Measurements from ENCODE around the gene PCDHA2. TPM values are rescaled to one million over a fixed set of nuclear protein-coding genes. Genes with fewer than 3 reads are reported as not detected.

PCDHA2 gene
- total RNA-seq, 1 experiment from 2014 or later = 2.4 TPM

GRCh38 chr5:140835622-140836510, 41.2 kb downstream of the PCDHA2 start (continued):
- no peak for TF ChIP-seq AR (CRISPR knock-in tag; IDR thresholded peaks at IDR 0.05)

DNA sequence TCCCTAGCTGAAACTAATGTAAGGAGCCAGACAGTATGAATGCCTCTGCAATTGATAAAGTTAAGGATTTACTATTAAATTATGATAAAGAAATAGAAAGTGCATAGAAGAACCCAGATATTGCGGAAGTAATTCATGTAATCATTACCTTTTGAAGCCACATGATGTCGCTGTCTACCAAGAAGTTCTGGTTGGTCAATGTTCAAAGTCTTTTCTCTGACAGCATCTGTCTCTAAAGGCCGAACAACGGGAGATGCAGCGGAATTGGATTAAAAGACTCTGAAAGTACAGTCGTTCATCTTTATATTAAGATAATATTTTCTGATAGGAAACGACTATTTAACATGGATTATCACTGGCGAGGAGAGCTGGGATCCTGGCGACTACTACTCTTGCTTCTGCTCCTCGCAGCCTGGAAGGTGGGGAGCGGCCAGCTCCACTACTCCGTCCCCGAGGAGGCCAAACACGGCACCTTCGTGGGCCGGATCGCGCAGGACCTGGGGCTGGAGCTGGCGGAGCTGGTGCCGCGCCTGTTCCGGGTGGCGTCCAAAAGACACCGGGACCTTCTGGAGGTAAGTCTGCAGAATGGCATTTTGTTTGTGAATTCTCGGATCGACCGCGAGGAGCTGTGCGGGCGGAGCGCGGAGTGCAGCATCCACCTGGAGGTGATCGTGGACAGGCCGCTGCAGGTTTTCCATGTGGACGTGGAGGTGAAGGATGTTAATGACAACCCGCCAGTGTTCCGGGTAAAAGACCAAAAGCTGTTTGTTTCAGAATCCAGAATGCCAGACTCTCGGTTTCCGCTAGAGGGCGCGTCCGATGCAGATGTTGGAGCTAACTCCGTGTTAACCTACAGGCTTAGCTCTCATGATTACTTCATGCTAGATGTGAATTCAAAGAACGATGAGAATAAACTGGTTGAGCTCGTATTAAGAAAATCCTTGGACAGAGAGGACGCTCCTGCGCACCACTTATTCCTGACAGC, 46.6 kb downstream of the PCDHA2 start, which contains the start of gene PCDHA8:
Gene PCDHA8, plus strand, starts transcription at position 210 of the 985 bp plus-strand sequence. Its CDS starts 135 bp downstream, at position 345.
- Mint-ChIP-seq H3K36me3 (peaks cover 6% of the 10 kb centered on the region), H3K4me1 (peaks cover 7% of the 10 kb centered on the region; the same call in 1 of the 2 replicates), H3K4me3 (peak within 1 kb of the TSS; percentile 49), H3K9me3 (peaks cover 4% of the 10 kb centered on the region), H3K27ac (no peak within 1 kb of the TSS), H3K27me3 (ENCODE audit: low read depth) (no peaks in the 10 kb centered on the region; the same call in 1 of the 2 replicates)
- DNase-seq (ENCODE audit: low spot score) (peak; percentile 76), ATAC-seq (peak; percentile 85)
- CTCF ChIA-PET = interaction anchor here (0.5 to 4.7 kb wide), 61 partner anchors 10 to 1652 kb away, joined by 3 to 61 read pairs (median 6); partner anchors contain the start of genes IK, NDUFA2, PCDHA1 and PCDHA10
- TF ChIP-seq ZNF425 (CRISPR knock-in tag; conservative IDR thresholded peaks at IDR 0.05) = no peak
- TF ChIP-seq, protein P1, sequence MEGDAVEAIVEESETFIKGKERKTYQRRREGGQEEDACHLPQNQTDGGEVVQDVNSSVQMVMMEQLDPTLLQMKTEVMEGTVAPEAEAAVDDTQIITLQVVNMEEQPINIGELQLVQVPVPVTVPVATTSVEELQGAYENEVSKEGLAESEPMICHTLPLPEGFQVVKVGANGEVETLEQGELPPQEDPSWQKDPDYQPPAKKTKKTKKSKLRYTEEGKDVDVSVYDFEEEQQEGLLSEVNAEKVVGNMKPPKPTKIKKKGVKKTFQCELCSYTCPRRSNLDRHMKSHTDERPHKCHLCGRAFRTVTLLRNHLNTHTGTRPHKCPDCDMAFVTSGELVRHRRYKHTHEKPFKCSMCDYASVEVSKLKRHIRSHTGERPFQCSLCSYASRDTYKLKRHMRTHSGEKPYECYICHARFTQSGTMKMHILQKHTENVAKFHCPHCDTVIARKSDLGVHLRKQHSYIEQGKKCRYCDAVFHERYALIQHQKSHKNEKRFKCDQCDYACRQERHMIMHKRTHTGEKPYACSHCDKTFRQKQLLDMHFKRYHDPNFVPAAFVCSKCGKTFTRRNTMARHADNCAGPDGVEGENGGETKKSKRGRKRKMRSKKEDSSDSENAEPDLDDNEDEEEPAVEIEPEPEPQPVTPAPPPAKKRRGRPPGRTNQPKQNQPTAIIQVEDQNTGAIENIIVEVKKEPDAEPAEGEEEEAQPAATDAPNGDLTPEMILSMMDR (IDR thresholded peaks at IDR 0.05) = peak; percentile 65
- POLR2A ChIA-PET = interaction anchor here (0.6 kb wide), 1 partner anchor 424 kb away, joined by 6 read pairs; no protein-coding TSS in a partner anchor

DNA sequence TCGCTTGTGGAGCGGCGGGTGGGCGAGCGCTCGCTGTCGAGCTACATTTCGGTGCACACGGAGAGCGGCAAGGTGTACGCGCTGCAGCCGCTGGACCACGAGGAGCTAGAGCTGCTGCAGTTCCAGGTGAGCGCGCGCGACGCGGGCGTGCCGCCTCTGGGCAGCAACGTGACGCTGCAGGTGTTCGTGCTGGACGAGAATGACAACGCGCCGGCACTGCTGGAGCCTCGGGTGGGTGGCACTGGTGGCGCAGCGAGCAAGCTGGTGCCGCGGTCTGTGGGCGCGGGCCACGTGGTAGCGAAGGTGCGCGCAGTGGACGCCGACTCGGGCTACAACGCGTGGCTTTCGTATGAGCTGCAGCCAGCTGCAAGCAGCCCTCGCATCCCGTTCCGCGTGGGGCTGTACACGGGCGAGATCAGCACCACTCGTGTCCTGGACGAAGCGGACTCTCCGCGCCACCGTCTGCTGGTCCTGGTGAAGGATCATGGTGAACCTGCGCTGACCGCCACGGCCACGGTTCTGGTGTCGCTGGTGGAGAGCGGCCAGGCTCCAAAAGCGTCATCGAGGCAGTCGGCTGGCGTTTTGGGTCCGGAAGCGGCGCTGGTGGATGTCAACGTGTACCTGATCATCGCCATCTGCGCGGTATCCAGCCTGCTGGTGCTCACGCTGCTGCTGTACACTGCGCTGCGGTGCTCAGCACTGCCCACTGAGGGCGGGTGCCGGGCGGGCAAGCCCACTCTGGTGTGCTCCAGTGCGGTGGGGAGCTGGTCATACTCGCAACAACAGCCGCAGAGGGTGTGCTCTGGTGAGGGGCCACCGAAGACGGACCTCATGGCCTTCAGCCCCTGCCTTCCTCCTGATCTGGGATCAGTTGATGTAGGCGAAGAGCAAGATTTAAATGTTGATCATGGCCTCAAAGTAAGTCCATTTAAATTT, 48.4 kb downstream of the PCDHA2 start:
- Mint-ChIP-seq H3K4me1 (peaks cover 16% of the 10 kb centered on the region), H3K4me3 (no peak overlapping the region), H3K27ac (no peak overlapping the region), H3K36me3 (peaks cover 6% of the 10 kb centered on the region), H3K27me3 (ENCODE audit: low read depth) (no peaks in the 10 kb centered on the region; the same call in 1 of the 2 replicates), H3K9me3 (peaks cover 4% of the 10 kb centered on the region)
- TF ChIP-seq E2F5 (CRISPR knock-in tag; IDR thresholded peaks at IDR 0.05) = no peak
- TF ChIP-seq ZNF263 (CRISPR knock-in tag; IDR thresholded peaks at IDR 0.05; ENCODE audit: low read depth) = no peak
- TF ChIP-seq RELA (CRISPR knock-in tag; IDR thresholded peaks at IDR 0.05; ENCODE audit: borderline replicate concordance) = no peak
- no peak for TF ChIP-seq ZNF219 (CRISPR knock-in tag; IDR thresholded peaks at IDR 0.05; ENCODE audit: borderline replicate concordance)
- TF ChIP-seq GRHL2 (CRISPR knock-in tag; IDR thresholded peaks at IDR 0.05; ENCODE audit: insufficient replicate concordance, severe bottlenecking) = no peak
- TF ChIP-seq MAX (CRISPR knock-in tag; IDR thresholded peaks at IDR 0.05) = no peak
- no peak for TF ChIP-seq SP1 (CRISPR knock-in tag; conservative IDR thresholded peaks at IDR 0.05)
- TF ChIP-seq FOXP1 (CRISPR knock-in tag; IDR thresholded peaks at IDR 0.05; ENCODE audit: borderline replicate concordance) = no peak
- ChIA-PET CTCF (interaction anchor here (0.6 to 4.7 kb wide), 6 partner anchors 13 to 158 kb away, joined by 3 to 61 read pairs (median 10); partner anchors contain the start of genes PCDHA10, PCDHA4 and PCDHAC1), POLR2A (interaction anchor here (0.5 kb wide), 1 partner anchor 1297 kb away, joined by 3 read pairs; no protein-coding TSS in a partner anchor)
- DNase-seq (ENCODE audit: low spot score) (no peak), ATAC-seq (no peak)

Data from WTC11 (cell line).